Ammon's horn (tissue), 1 donor: ENCODE measurements around the gene UBA52.
"Not testable (repeated sequence)": the region's sequence is repeated elsewhere in the genome, so short reads cannot be mapped to it uniquely, and the experiment has no call there.

ENCODE experiments used
- DNase-seq: peaks from one replicate; pipeline ENCODE4 v3.0.0-alpha.2; 2016; ENCODE audit warnings: low spot score

UBA52 gene

GRCh38 chr19:18557411-18558201 lies 14.1 kb upstream of the UBA52 start, which contains the start of gene KXD1:
Gene KXD1 (plus strand): TSS chr19:18557870. CDS start chr19:18562057, 4,187 bp downstream.
- DNase-seq = peak; percentile 99

- DNase-seq = no peak
Measured at GRCh38 chr19:18558202-18558555, 13.5 kb upstream of the UBA52 start.

- no peak for DNase-seq
Measured at GRCh38 chr19:18558604-18559003, 13.1 kb upstream of the UBA52 start.

- DNase-seq = no peak
Measured at GRCh38 chr19:18559685-18560084, 12.0 kb upstream of the UBA52 start.

- DNase-seq = no peak
Measured at GRCh38 chr19:18562086-18562485, 9.6 kb upstream of the UBA52 start.

GRCh38 chr19:18566953-18567352 lies 4.7 kb upstream of the UBA52 start:
- DNase-seq = no peak

GRCh38 chr19:18568367-18568766 lies 3.3 kb upstream of the UBA52 start:
- no peak for DNase-seq

GRCh38 chr19:18574691-18575291 lies 3.1 kb downstream of the UBA52 start:
- DNase-seq = no peak

- DNase-seq = no peak
Measured at GRCh38 chr19:18576383-18576782, 4.7 kb downstream of the UBA52 start.

GRCh38 chr19:18577365-18577914 lies 5.8 kb downstream of the UBA52 start:
- no peak for DNase-seq

GRCh38 chr19:18580311-18580710 lies 8.7 kb downstream of the UBA52 start:
- no peak for DNase-seq

GRCh38 chr19:18586306-18586705 lies 14.6 kb downstream of the UBA52 start:
- DNase-seq = no peak

GRCh38 chr19:18587561-18587960 lies 15.9 kb downstream of the UBA52 start:
- DNase-seq = no peak

- DNase-seq = no peak
Measured at GRCh38 chr19:18587962-18588610, 16.4 kb downstream of the UBA52 start.

GRCh38 chr19:18588611-18589379 lies 17.1 kb downstream of the UBA52 start, which contains the start of gene REX1BD:
Gene REX1BD (plus strand): TSS chr19:18588798. CDS start chr19:18588802, 4 bp downstream.
- DNase-seq = peak; percentile 86

- peak; percentile 45 for DNase-seq
Measured at GRCh38 chr19:18589380-18590272, 18.0 kb downstream of the UBA52 start.

GRCh38 chr19:18590273-18591272 lies 18.9 kb downstream of the UBA52 start:
- peak; percentile 94 for DNase-seq

- DNase-seq = no peak
Measured at GRCh38 chr19:18591735-18592385, 20.2 kb downstream of the UBA52 start.

GRCh38 chr19:18592732-18593131 lies 21.1 kb downstream of the UBA52 start:
- DNase-seq = not testable (repeated sequence)
